Stomach (tissue), 9 donors: ENCODE measurements around the gene KRTAP16-1. TPM values are rescaled to one million over a fixed set of nuclear protein-coding genes. Genes with fewer than 3 reads are reported as not detected.

Experiments
- DNase-seq, 2 donors: peaks; one replicate each; pipeline versions ENCODE4 v3.0.0 to v3.0.0-alpha.2; 2013 to 2019
- H3K27ac ChIP-seq, 5 donors: fragments of 200-600 bp in 4 of 5; sonication (generic) in 4 of 5; one replicate each; pipeline ENCODE4 v1.5.1; 2013 to 2019; ENCODE audit warnings: mild to moderate bottlenecking in 1 of 5, moderate library complexity in 1 of 5
- H3K27me3 ChIP-seq, 3 donors: fragments of 200-600 bp; sonication (generic); one replicate each; pipeline ENCODE4 v1.5.1; 2017 to 2019; ENCODE audit warnings: mixed run types in 1 of 3
- H3K36me3 ChIP-seq, 4 donors: fragments of 200-600 bp; sonication (generic); 1 replicate in 3 of 4; 2 replicates in 1 of 4; pipeline ENCODE4 v1.5.1; 2016 to 2019
- H3K4me1 ChIP-seq, 4 donors: fragments of 200-600 bp; sonication (generic); one replicate each; pipeline ENCODE4 v1.5.1; 2016 to 2019
- H3K4me3 ChIP-seq, 4 donors: fragments of 200-600 bp; sonication (generic) in 3 of 4; one replicate each; pipeline ENCODE4 v1.5.1; 2016 to 2019; ENCODE audit warnings: mild to moderate bottlenecking in 1 of 4
- H3K9me3 ChIP-seq, 4 donors: fragments of 200-600 bp; sonication (generic); one replicate each; pipeline ENCODE4 v1.5.1; 2016 to 2019
- EP300 ChIP-seq: sonication (generic); formaldehyde crosslinking; IDR thresholded peaks from one replicate; pipeline ENCODE4 v1.6.1; 2017; ENCODE audit warnings: antibody characterized with exemption
- POLR2A ChIP-seq, 4 donors: fragments of 450-650 bp; IDR thresholded peaks; one replicate each; pipeline ENCODE4 v1.6.1; 2016; ENCODE audit warnings: antibody characterized with exemption in 4 of 4, control low read depth in 2 of 4, mild to moderate bottlenecking in 1 of 4, moderate library complexity in 1 of 4
- POLR2AphosphoS5 ChIP-seq, 3 donors: sonication (generic); formaldehyde crosslinking; IDR thresholded peaks; one replicate each; pipeline ENCODE4 v1.6.1; 2016; ENCODE audit warnings: antibody characterized with exemption in 3 of 3
- WGBS, 5 donors: extraction: QIAGEN DNeasy Blood & Tissue Kit in 3 of 5; methylation state at CpG; one replicate each; pipeline versions ENCODE4 v1.1.5 to v1.1.7; 2013 to 2018; 5-methylcytosine and 5-hydroxymethylcytosine counted together
- intact Hi-C: fragments of 100-400 bp; cut with DNase I; formaldehyde crosslinking; loops from one replicate; pipeline ENCODE4 v1.15.1; 2023; ENCODE audit warnings: low total_unique reads
- polyA plus RNA-seq, 3 donors: library from polyadenylated mRNA; stranded (reverse); fragments of 200-250 nt; gene quantifications; one replicate each; pipeline ENCODE4 v1.2.3, GENCODE V29; 2013
- total RNA-seq, 5 donors: library from RNA; depleted of rRNA; stranded (reverse); fragments of >200 nt; gene quantifications; one replicate each; pipeline versions ENCODE4 v1.1.0 to v1.2.3, GENCODE V29; 2014 to 2016
- TF ChIP-seq, protein P1 (sequence below), 7 experiments: fragments of 450-650 bp in 4 of 7; fragments of 200-600 bp in 3 of 7; sonication (generic) in 3 of 7; IDR thresholded peaks; one replicate each; pipeline ENCODE4 v1.5.1; 2016 to 2019; ENCODE audit warnings: antibody characterized with exemption in 7 of 7, control low read depth in 2 of 7, mild to moderate bottlenecking in 1 of 7
- donor health status: healthy with polysubstance abuse.
- donor health status: Bipolar disorder and iron deficiency.
- donor health status: healthy.

The KRTAP16-1 gene
- total and polyA plus RNA-seq, 8 donors, result not detected

DNA sequence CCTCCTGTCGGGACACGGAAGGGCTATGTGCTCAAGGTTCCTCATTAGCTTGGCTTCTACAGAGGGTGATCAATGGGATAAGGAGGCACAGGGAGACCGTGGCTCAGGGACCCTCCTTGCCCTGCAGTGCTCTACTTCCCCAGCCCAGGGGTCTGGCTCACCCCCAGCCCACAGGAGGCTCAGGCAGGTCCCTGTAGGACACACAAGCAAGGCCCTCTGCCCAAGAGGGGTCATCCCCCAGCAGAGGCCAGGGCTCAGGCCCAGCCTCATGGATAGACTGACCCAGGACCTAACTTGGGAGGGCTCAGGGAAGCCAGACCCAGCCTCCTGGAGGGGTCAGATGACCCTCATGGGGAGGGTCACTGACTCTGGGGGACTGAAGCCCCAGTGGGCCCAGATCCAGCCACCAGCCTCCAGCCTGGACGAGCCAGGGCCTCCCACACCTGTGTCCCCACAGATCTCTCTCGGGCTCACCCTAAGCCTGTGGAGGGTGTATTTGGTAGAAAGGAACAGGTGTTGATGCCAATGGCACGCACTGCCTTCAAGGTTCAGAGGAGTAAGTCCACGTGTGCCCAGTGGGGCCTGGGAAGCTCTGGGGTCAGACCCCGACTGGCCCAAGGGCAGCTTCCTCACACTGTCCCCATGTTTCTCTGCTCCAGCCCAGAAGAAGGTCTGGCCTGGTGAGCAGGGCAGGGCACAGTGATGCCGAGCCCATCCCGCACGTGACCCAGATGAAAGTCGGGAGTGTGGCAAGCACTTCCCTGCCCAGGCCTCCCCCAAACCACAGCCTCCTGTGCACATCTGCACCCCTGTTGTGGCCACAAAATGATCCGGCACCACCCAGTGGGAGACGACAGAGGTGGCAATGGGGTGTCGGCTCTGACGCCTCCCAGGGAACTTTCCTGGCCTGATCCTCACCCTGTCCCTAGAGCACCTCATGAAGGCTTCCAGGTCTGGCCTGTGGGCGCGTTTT lies 17.4 kb upstream of the KRTAP16-1 start:
- H3K36me3 ChIP-seq, result no peaks in the 10 kb centered on the region
- H3K27me3 ChIP-seq, result no peaks in the 10 kb centered on the region
- H3K9me3 ChIP-seq, result no peaks in the 10 kb centered on the region
- DNase-seq, result no peak
- no peaks in the 10 kb centered on the region for H3K4me1 ChIP-seq
- TF ChIP-seq POLR2A (IDR thresholded peaks at IDR 0.05), result no peak
- TF ChIP-seq EP300, result no peak
- no peak for TF ChIP-seq POLR2AphosphoS5 (IDR thresholded peaks at IDR 0.05)
- TF ChIP-seq, protein P1, sequence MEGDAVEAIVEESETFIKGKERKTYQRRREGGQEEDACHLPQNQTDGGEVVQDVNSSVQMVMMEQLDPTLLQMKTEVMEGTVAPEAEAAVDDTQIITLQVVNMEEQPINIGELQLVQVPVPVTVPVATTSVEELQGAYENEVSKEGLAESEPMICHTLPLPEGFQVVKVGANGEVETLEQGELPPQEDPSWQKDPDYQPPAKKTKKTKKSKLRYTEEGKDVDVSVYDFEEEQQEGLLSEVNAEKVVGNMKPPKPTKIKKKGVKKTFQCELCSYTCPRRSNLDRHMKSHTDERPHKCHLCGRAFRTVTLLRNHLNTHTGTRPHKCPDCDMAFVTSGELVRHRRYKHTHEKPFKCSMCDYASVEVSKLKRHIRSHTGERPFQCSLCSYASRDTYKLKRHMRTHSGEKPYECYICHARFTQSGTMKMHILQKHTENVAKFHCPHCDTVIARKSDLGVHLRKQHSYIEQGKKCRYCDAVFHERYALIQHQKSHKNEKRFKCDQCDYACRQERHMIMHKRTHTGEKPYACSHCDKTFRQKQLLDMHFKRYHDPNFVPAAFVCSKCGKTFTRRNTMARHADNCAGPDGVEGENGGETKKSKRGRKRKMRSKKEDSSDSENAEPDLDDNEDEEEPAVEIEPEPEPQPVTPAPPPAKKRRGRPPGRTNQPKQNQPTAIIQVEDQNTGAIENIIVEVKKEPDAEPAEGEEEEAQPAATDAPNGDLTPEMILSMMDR (IDR thresholded peaks at IDR 0.05), result no peak
- H3K27ac ChIP-seq, result no peak overlapping the region
- H3K4me3 ChIP-seq, result no peak overlapping the region
- intact Hi-C loops, result loop anchor here (10.0 kb wide), 1 partner anchor 422 kb away; no protein-coding TSS in a partner anchor
- WGBS, 5 donors, result 82 to 87% (median 85%) methylated on average over 14 to 18 of the region's 18 CpGs

DNA sequence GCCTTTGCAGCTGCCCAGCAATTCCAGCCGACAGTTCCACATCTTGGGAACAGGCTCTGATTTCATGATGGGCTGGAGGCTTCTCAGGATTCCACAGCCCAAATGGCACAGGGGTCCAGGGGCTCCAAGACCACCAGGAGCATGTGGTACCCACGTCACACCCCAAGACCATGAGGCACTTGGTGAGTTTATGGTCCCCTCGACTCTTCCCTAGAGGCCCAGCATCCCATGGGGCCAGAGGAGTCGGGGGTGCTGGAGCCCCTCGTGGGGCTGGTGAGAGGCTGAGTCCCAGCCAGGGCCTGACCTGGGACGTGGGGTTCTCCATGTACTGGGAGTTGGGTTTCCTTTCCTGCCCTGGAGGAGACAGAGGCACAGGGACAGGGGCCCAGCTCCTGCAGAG lies 16.5 kb upstream of the KRTAP16-1 start:
- no peak for TF ChIP-seq POLR2AphosphoS5 (IDR thresholded peaks at IDR 0.05)
- Histone ChIP-seq H3K4me1 (no peaks in the 10 kb centered on the region), H3K4me3 (no peak overlapping the region), H3K9me3 (peaks cover 0 to 2% (median 0%) of the 10 kb centered on the region in 4 donors), H3K36me3 (no peaks in the 10 kb centered on the region), H3K27ac (no peak overlapping the region), H3K27me3 (no peaks in the 10 kb centered on the region)
- intact Hi-C loops, result loop anchor here (10.0 kb wide), 1 partner anchor 421 kb away; no protein-coding TSS in a partner anchor
- no peak for DNase-seq
- WGBS, 5 donors, result 79 to 86% (median 83%) methylated on average over 4 to 6 of the region's 6 CpGs; no CpG with 5 or more reads in 1 of the 5 donors

DNA sequence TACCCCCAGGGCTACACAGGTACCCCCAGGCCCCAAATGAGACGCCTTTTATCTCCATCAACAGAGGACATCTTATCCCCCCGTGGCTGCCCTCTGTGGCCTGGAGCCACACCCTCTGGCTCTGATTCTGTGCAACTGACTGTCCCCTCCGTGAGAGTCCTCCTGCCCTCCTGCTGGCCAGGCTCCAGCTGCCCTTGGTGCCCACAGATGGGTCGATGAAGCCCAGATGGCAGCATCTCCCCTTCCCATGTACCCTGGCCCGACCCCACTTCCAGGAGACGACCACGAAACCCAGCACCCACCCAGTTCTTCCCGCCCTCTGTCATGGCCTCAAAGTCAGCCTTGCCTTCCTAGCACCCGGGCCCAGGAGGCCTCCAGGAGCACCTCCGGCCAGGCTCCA lies 16.0 kb upstream of the KRTAP16-1 start:
- Histone ChIP-seq H3K9me3 (peaks cover 0 to 7% (median 0%) of the 10 kb centered on the region in 4 donors), H3K36me3 (no peaks in the 10 kb centered on the region), H3K27me3 (no peaks in the 10 kb centered on the region), H3K27ac (no peak overlapping the region), H3K4me3 (no peak overlapping the region), H3K4me1 (no peaks in the 10 kb centered on the region)
- no peak for DNase-seq
- no peak for TF ChIP-seq POLR2AphosphoS5 (IDR thresholded peaks at IDR 0.05)
- no peak for TF ChIP-seq EP300
- no peak for TF ChIP-seq POLR2A (IDR thresholded peaks at IDR 0.05)
- TF ChIP-seq, protein P1 (IDR thresholded peaks at IDR 0.05), result no peak
- 72 to 78% (median 76%) methylated on average over 7 to 10 of the region's 10 CpGs for WGBS, 5 donors
- intact Hi-C loops, result loop anchor here (10.0 kb wide), 1 partner anchor 420 kb away; no protein-coding TSS in a partner anchor

DNA sequence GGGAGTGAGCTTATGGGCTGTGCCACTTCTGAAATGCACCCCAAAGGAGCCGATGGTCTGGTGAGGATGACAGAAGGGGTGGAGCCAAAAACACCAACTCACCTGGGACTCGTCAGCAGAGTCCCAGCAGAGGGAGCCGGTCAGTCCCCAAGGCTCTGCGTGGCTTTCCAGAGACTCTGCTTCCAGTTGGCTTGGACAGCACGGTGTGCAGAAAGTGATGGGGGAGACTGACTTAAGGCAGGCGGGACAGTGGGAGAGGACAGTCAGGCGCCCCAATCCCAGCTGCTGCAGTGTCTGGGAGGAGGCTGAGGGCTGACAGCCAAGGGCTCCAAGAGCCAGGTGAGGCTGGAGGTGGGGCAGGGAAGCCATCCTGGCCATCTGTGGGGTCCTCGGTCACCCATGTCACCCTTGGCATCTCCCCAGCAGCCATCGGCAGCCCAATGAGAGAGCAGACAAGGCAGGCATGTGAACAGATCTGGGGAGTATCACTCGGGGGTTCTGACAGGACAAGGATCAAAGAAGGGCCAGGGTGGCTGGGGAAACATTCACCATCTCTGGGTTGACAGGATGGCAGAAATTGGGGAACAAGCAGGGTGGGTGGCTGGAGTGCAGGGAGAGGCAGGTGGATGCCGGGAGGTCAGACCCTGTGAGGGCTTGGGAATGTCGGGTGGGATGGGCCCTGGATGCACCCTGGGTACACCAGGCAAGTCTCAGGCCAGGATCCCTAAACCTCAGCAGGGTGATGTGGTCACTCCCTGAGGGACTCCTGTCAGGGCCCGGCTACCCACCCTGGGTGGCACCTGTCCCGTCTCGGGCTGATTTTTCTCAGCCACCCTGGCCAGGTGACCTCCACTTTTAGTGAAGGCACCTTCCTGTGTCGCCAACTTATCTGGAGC lies 15.3 kb upstream of the KRTAP16-1 start:
- Histone ChIP-seq H3K9me3 (peaks cover 0 to 14% (median 0%) of the 10 kb centered on the region in 4 donors), H3K36me3 (no peaks in the 10 kb centered on the region), H3K27ac (no peak overlapping the region), H3K27me3 (no peaks in the 10 kb centered on the region), H3K4me1 (no peaks in the 10 kb centered on the region), H3K4me3 (no peak overlapping the region)
- TF ChIP-seq, protein P1 (IDR thresholded peaks at IDR 0.05), result peak in 1 of 7 experiments; percentile 10
- no peak for TF ChIP-seq EP300
- intact Hi-C loops, result loop anchor here (10.0 kb wide), 1 partner anchor 420 kb away; no protein-coding TSS in a partner anchor
- peak in 1 of 2 donors; percentile 68 for DNase-seq
- 55 to 60% (median 58%) methylated on average over 13 to 16 of the region's 16 CpGs for WGBS, 5 donors
